DMS153 (cell line): ENCODE measurements around the gene INMT.

ENCODE experiments used
- DNase-seq: peaks from one replicate; lab custom pipeline; 2025; lab: John Stamatoyannopoulos, UW

INMT gene

GRCh38 chr7:30788640-30789333, 36.9 kb downstream of the INMT start:
- DNase-seq, result no peak

GRCh38 chr7:30789334-30789711, 37.4 kb downstream of the INMT start:
- DNase-seq, result no peak

- no peak for DNase-seq
Observed at GRCh38 chr7:30790356-30790755, 38.4 kb downstream of the INMT start.

GRCh38 chr7:30791114-30791513, 39.2 kb downstream of the INMT start:
- DNase-seq, result no peak

- DNase-seq, result no peak
Observed at GRCh38 chr7:30795161-30795948, 43.4 kb downstream of the INMT start.

- DNase-seq, result no peak
Observed at GRCh38 chr7:30796105-30796869, 44.4 kb downstream of the INMT start.

GRCh38 chr7:30797176-30798040, 45.5 kb downstream of the INMT start:
- DNase-seq, result no peak

- no peak for DNase-seq
Observed at GRCh38 chr7:30799206-30799975, 47.5 kb downstream of the INMT start.

- DNase-seq, result no peak
Observed at GRCh38 chr7:30799976-30800661, 48.2 kb downstream of the INMT start.

GRCh38 chr7:30800785-30801252, 48.9 kb downstream of the INMT start:
- peak; percentile 72 for DNase-seq

GRCh38 chr7:30802812-30803211, 50.9 kb downstream of the INMT start:
- DNase-seq, result no peak

GRCh38 chr7:30804078-30804661, 52.2 kb downstream of the INMT start:
- DNase-seq, result no peak

GRCh38 chr7:30805081-30805691, 53.3 kb downstream of the INMT start:
- DNase-seq, result no peak

GRCh38 chr7:30805931-30806330, 54.0 kb downstream of the INMT start:
- no peak for DNase-seq
